Bronchial epithelial cell (primary cell): ENCODE results near the gene ZNF593. TPM values are rescaled to one million over a fixed set of nuclear protein-coding genes. Genes with fewer than 3 reads are reported as not detected.

Experiments
- DNase-seq: peaks from one replicate; pipeline ENCODE4 v3.0.0-alpha.2; 2010; ENCODE audit warnings: low read depth
- FAIRE-seq: peaks from 2 replicates; lab custom pipeline; 2011; peaks lifted over from hg19 to GRCh38; lab: Jason Lieb, UNC
- H3K27me3 ChIP-seq: 2 replicates; pipeline ENCODE4 v1.5.1; 2011; ENCODE audit warnings: low read length; ENCODE audit not compliant: control insufficient read depth, insufficient read depth
- H3K36me3 ChIP-seq: 2 replicates; pipeline ENCODE4 v1.5.1; 2011; ENCODE audit warnings: low read length; ENCODE audit not compliant: control insufficient read depth, insufficient read depth
- H3K4me3 ChIP-seq: 2 replicates; pipeline ENCODE4 v1.5.1; 2011; ENCODE audit warnings: mild to moderate bottlenecking, low read depth, low read length, control low read depth
- CTCF ChIP-seq: IDR thresholded peaks from 2 replicates; pipeline ENCODE4 v1.5.1; 2011; ENCODE audit warnings: mild to moderate bottlenecking, moderate library complexity, low read length, control low read depth, inconsistent platforms; ENCODE audit not compliant: insufficient read depth, severe bottlenecking
- total RNA-seq: library from RNA; depleted of rRNA; stranded (reverse); fragments of >200 nt; gene quantifications from 2 replicates; pipeline ENCODE4 v1.2.1, GENCODE V29; 2014

ZNF593 gene
- total RNA-seq, 1 donor from 2014 or later: 66.9 TPM

GRCh38 chr1:26130695-26131094 lies 39.0 kb upstream of the ZNF593 start:
- no peaks in the 10 kb centered on the region for H3K27me3 ChIP-seq
- no peak overlapping the region for H3K4me3 ChIP-seq
- no peak for TF ChIP-seq CTCF
- FAIRE-seq (no peak), DNase-seq (no peak)
- H3K36me3 ChIP-seq: no peaks in the 10 kb centered on the region

GRCh38 chr1:26132128-26132833 lies 37.4 kb upstream of the ZNF593 start:
- no peak for FAIRE-seq
- no peaks in the 10 kb centered on the region for H3K36me3 ChIP-seq
- TF ChIP-seq CTCF: no peak

GRCh38 chr1:26132834-26133167 lies 36.9 kb upstream of the ZNF593 start:
- no peak for DNase-seq
- H3K36me3 ChIP-seq: no peaks in the 10 kb centered on the region
- H3K27me3 ChIP-seq: no peaks in the 10 kb centered on the region
- FAIRE-seq: no peak
- TF ChIP-seq CTCF: no peak
- H3K4me3 ChIP-seq: no peak overlapping the region

More at GRCh38 chr1:26132128-26132833, 37.4 kb upstream of the ZNF593 start:
- H3K27me3 ChIP-seq: no peaks in the 10 kb centered on the region
- peak; percentile 32 for DNase-seq
- H3K4me3 ChIP-seq: no peak overlapping the region

GRCh38 chr1:26134466-26134865 lies 35.2 kb upstream of the ZNF593 start:
- FAIRE-seq (no peak), DNase-seq (no peak)
- no peaks in the 10 kb centered on the region for H3K27me3 ChIP-seq
- H3K4me3 ChIP-seq: no peak overlapping the region
- H3K36me3 ChIP-seq: no peaks in the 10 kb centered on the region
- no peak for TF ChIP-seq CTCF

GRCh38 chr1:26138974-26139558 lies 30.6 kb upstream of the ZNF593 start:
- TF ChIP-seq CTCF: no peak
- no peak for FAIRE-seq
- H3K4me3 ChIP-seq: no peak overlapping the region
- no peak for DNase-seq
- no peaks in the 10 kb centered on the region for H3K36me3 ChIP-seq
- H3K27me3 ChIP-seq: no peaks in the 10 kb centered on the region

GRCh38 chr1:26142159-26142558 lies 27.5 kb upstream of the ZNF593 start:
- no peak overlapping the region for H3K4me3 ChIP-seq
- no peaks in the 10 kb centered on the region for H3K27me3 ChIP-seq
- H3K36me3 ChIP-seq: no peaks in the 10 kb centered on the region
- no peak for TF ChIP-seq CTCF
- no peak for FAIRE-seq
- no peak for DNase-seq
